ENCODE results near the gene CHMP6. TPM values are rescaled to one million over a fixed set of nuclear protein-coding genes. Genes with fewer than 3 reads are reported as not detected.

Gene CHMP6
- total RNA-seq, 2 experiments from 2014 or later, result 13.9 to 16.7 TPM

DNA sequence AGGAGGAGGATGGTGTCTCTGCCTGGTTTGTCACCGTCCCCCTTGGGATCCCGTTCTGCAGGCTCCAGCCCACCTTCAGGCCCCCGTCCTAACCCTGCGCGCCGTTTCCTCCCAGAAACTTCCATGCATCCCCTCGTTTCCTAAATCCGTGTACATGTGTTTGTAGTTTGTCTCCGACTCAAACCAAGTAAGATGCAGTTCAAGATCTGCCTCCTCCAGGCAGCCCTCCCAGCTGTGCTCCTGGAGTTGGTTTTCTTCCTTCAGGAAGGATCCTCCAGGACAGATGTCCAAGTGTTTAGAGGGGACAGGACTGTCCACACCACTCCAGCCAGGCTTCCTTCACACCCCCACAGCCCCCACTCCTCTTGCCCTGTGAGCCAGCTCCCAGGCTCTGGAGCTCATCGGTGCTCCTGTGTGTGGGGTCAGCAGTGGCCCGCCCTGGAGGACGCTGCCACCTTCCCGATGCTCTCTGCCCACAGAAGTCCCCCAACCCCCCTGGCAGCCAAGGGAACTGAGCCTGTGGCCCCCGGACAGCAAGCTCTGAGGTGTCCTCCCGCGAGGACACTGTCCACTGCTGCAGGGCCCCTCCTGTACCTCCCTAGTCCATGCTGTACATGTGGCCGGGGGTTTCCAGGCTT lies 54.6 kb downstream of the CHMP6 start:
- intact Hi-C loops (cut with micrococcal nuclease), result no loop called here
- no peaks in the 10 kb centered on the region for H3K27me3 Mint-ChIP-seq
- no peak overlapping the region for H3K4me3 Mint-ChIP-seq
- no peaks in the 10 kb centered on the region for H3K9me3 Mint-ChIP-seq
- ATAC-seq (no peak), DNase-seq (no peak)
- CTCF ChIA-PET, result no interaction called here
- no peak overlapping the region for H3K27ac Mint-ChIP-seq
- TF ChIP-seq, protein P1, sequence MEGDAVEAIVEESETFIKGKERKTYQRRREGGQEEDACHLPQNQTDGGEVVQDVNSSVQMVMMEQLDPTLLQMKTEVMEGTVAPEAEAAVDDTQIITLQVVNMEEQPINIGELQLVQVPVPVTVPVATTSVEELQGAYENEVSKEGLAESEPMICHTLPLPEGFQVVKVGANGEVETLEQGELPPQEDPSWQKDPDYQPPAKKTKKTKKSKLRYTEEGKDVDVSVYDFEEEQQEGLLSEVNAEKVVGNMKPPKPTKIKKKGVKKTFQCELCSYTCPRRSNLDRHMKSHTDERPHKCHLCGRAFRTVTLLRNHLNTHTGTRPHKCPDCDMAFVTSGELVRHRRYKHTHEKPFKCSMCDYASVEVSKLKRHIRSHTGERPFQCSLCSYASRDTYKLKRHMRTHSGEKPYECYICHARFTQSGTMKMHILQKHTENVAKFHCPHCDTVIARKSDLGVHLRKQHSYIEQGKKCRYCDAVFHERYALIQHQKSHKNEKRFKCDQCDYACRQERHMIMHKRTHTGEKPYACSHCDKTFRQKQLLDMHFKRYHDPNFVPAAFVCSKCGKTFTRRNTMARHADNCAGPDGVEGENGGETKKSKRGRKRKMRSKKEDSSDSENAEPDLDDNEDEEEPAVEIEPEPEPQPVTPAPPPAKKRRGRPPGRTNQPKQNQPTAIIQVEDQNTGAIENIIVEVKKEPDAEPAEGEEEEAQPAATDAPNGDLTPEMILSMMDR (IDR thresholded peaks at IDR 0.05), result no peak
- H3K4me1 Mint-ChIP-seq (ENCODE audit: low read depth), result peaks cover 16% of the 10 kb centered on the region
- H3K36me3 Mint-ChIP-seq (ENCODE audit: low read depth), result no peaks in the 10 kb centered on the region
- POLR2A ChIA-PET, result interaction anchor here (1.7 kb wide), 1 partner anchor 9 kb away, joined by 7 read pairs; no protein-coding TSS in a partner anchor

DNA sequence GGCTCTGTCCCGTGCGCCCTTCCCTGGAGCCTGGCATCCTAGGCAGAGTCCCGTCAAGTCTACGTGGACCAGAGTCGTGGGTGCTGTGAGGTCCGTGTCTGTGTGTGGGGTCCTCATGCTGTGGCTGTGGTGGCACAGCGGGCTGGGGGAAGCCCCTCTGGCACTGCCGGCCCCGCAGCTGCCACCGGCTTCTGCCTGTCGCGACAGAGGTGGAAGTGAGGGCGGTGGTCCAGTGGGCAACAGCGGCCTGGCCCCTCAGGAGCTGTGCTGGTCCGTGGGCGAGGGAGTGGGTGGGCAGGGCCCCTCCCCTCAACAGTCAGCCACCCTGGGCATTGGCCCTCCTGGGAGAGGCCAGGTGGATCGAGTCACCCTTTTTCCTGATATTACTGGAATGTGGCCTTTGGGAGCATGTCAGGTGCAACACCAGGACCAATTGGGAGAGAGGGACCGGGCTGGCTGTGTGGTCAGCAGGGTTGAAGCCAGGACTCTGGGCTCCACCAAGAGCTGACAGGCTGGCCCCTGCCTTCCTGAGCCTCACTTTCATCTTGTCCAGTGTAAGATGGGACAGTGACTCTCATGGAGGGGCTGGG lies 55.2 kb downstream of the CHMP6 start:
- ChIA-PET POLR2A (interaction anchor here (1.7 kb wide), 1 partner anchor 10 kb away, joined by 7 read pairs; no protein-coding TSS in a partner anchor), CTCF (interaction anchor here (0.7 kb wide), 1 partner anchor 51 kb away, joined by 3 read pairs; no protein-coding TSS in a partner anchor)
- no peaks in the 10 kb centered on the region for H3K9me3 Mint-ChIP-seq
- intact Hi-C loops (cut with micrococcal nuclease), result no loop called here
- peaks cover 16% of the 10 kb centered on the region for H3K4me1 Mint-ChIP-seq (ENCODE audit: low read depth)
- ATAC-seq (no peak), DNase-seq (no peak)
- H3K4me3 Mint-ChIP-seq, result no peak overlapping the region
- no peaks in the 10 kb centered on the region for H3K36me3 Mint-ChIP-seq (ENCODE audit: low read depth)
- no peak overlapping the region for H3K27ac Mint-ChIP-seq
- H3K27me3 Mint-ChIP-seq, result no peaks in the 10 kb centered on the region
- TF ChIP-seq, protein P1 (IDR thresholded peaks at IDR 0.05), result no peak

DNA sequence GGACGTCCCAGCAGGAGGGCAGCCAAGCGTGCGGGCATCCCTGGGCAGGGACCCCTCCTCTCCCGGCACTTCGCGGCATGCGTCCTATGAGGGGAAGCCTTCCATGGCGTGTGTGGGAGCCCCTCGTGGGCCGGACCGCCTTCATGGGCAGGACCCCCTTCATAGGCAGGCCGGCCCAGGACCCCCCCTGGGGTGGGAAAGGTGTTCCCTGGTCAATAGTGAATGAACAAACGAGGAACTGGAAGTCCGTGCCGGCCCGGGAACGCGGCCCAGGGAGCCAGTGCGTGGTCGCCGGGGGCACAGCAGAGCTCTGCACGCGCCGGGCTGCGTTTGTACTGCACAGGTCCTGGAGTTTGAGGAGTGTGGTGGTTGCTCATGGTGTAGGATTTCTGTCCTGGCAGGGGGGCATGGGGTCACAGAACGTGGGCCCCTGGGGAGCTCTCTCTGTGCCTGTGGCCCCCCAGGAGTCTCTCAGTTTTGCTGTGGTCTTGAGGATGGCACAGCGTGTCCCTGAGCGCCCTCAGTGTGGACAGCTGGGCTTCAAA lies 57.3 kb downstream of the CHMP6 start:
- intact Hi-C loops (cut with micrococcal nuclease), result no loop called here
- H3K4me3 Mint-ChIP-seq, result no peak overlapping the region
- ChIA-PET POLR2A (interaction anchor here (1.4 kb wide), 1 partner anchor 14 kb away, joined by 4 read pairs; the partner anchor contains the start of gene BAIAP2), CTCF (interaction anchor here (1.3 to 2.8 kb wide), 4 partner anchors 8 to 54 kb away, joined by 4 to 13 read pairs (median 6); no protein-coding TSS in a partner anchor)
- ATAC-seq (no peak), DNase-seq (no peak)
- H3K36me3 Mint-ChIP-seq (ENCODE audit: low read depth), result no peaks in the 10 kb centered on the region
- H3K9me3 Mint-ChIP-seq, result no peaks in the 10 kb centered on the region
- H3K27ac Mint-ChIP-seq, result no peak overlapping the region
- H3K4me1 Mint-ChIP-seq (ENCODE audit: low read depth), result peaks cover 16% of the 10 kb centered on the region
- H3K27me3 Mint-ChIP-seq, result no peaks in the 10 kb centered on the region
- TF ChIP-seq, protein P1 (IDR thresholded peaks at IDR 0.05), result no peak

DNA sequence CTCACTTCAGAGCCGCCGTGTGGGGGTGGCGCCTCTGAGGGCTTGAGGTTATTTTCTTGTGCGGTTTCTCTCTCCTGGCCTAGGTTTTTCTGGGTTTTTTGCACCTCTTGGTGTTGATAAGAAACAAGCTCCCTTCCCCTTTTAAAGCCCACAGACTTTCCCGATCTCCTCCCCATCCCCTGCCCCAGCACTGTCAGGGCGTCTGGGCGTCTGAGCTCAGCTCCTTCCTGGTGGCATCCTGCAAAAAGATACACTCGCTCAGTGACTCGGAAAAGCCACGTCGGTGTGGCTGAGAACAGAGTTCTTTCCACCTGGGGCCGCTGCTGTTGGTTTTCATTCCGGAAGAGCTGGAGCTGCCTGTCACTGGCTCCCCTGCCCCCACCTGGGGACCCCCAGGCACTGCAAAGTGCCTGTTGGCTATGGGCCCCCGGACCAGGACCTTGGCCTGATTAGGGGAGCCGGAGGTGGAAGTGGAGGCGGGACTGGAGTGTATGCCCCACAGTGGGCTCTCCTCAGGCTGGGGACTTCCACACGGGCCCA lies 57.8 kb downstream of the CHMP6 start:
- Mint-ChIP-seq H3K27ac (peak overlapping the region; percentile 73), H3K9me3 (no peaks in the 10 kb centered on the region), H3K36me3 (ENCODE audit: low read depth) (no peaks in the 10 kb centered on the region), H3K4me1 (ENCODE audit: low read depth) (peaks cover 16% of the 10 kb centered on the region), H3K4me3 (peak overlapping the region; percentile 16), H3K27me3 (no peaks in the 10 kb centered on the region)
- ChIA-PET POLR2A (interaction anchor here (1.4 kb wide), 1 partner anchor 14 kb away, joined by 4 read pairs; the partner anchor contains the start of gene BAIAP2), CTCF (interaction anchor here (1.3 to 2.8 kb wide), 4 partner anchors 8 to 53 kb away, joined by 4 to 13 read pairs (median 6); no protein-coding TSS in a partner anchor)
- DNase-seq (peak; percentile 55), ATAC-seq (peak; percentile 83)
- intact Hi-C loops (cut with micrococcal nuclease), result no loop called here
- TF ChIP-seq, protein P1 (IDR thresholded peaks at IDR 0.05), result no peak

Other genes with a start within 250 kb of the CHMP6 start
- gene BAIAP2, start 43.3 kb downstream of the CHMP6 start, total RNA-seq, result 1 to 10 TPM; 5.9 to 6.3 TPM
- gene PVALEF, start 173.7 kb downstream of the CHMP6 start, total RNA-seq, result not detected
- under 1 TPM; 0.63 to 0.98 TPM for gene AATK, start 174.4 kb downstream of the CHMP6 start, total RNA-seq
- gene CEP131, start 231.1 kb downstream of the CHMP6 start, total RNA-seq, result 10 to 100 TPM in 1 of 2 experiments, 1 to 10 TPM in 1; 7.9 to 10.9 TPM
- gene TEPSIN, start 247.2 kb downstream of the CHMP6 start, total RNA-seq, result 10 to 100 TPM; 28.2 to 32.2 TPM
- gene NDUFAF8, start 247.5 kb downstream of the CHMP6 start, total RNA-seq, result 10 to 100 TPM; 72.3 to 75.4 TPM

All from activated CD8-positive, alpha-beta T cell treated with anti-CD3 and anti-CD28 coated beads for 36 hours (primary cell).